Upper lobe of left lung (tissue), 6 donors: Measurements from ENCODE around the gene GABBR2. TPM values are rescaled to one million over a fixed set of nuclear protein-coding genes. Genes with fewer than 3 reads are reported as not detected.

Source experiments
- ATAC-seq, 2 donors: fragments of 200-7000 bp; cut with Tn5 transposase; one replicate each; pipeline ENCODE4 v1.9.1; 2022; ENCODE audit warnings: mild to moderate bottlenecking in 2 of 2, moderate library complexity in 2 of 2; ENCODE audit not compliant: low FRiP score in 2 of 2
- DNase-seq, 2 donors: peaks; one replicate each; pipeline ENCODE4 v3.0.0-alpha.2; 2019 to 2020
- H3K27ac ChIP-seq, 4 donors: fragments of 200-600 bp; sonication (generic); one replicate each; pipeline ENCODE4 v1.5.1; 2016 to 2019
- H3K27me3 ChIP-seq, 4 donors: fragments of 200-600 bp; sonication (generic); one replicate each; pipeline ENCODE4 v1.5.1; 2017 to 2019
- H3K36me3 ChIP-seq, 4 donors: fragments of 200-600 bp; sonication (generic); one replicate each; pipeline ENCODE4 v1.5.1; 2016 to 2019
- H3K4me1 ChIP-seq, 4 donors: fragments of 200-600 bp; sonication (generic); one replicate each; pipeline ENCODE4 v1.5.1; 2018 to 2019
- H3K4me3 ChIP-seq, 4 donors: fragments of 200-600 bp; sonication (generic); one replicate each; pipeline ENCODE4 v1.5.1; 2017 to 2019; ENCODE audit warnings: mild to moderate bottlenecking in 2 of 4, moderate library complexity in 1 of 4
- H3K9me3 ChIP-seq, 4 donors: fragments of 200-600 bp; sonication (generic); one replicate each; pipeline ENCODE4 v1.5.1; 2018 to 2019
- EP300 ChIP-seq, 4 donors: sonication (generic); formaldehyde crosslinking; IDR thresholded peaks; one replicate each; pipeline ENCODE4 v1.5.1; 2017; ENCODE audit warnings: antibody characterized with exemption in 4 of 4, control low read depth in 2 of 4
- POLR2A ChIP-seq, 4 donors: fragments of 450-650 bp; IDR thresholded peaks; one replicate each; pipeline ENCODE4 v1.5.1; 2016 to 2017; ENCODE audit warnings: antibody characterized with exemption in 4 of 4, mild to moderate bottlenecking in 2 of 4
- POLR2AphosphoS5 ChIP-seq, 2 donors: sonication (generic); formaldehyde crosslinking; IDR thresholded peaks; one replicate each; pipeline ENCODE4 v1.5.1; 2017; ENCODE audit warnings: antibody characterized with exemption in 2 of 2
- WGBS, 2 donors: methylation state at CpG; one replicate each; pipeline ENCODE4 v1.1.5; 2017 to 2018; 5-methylcytosine and 5-hydroxymethylcytosine counted together
- total RNA-seq, 6 donors: library from RNA; depleted of rRNA in 4 of 6; stranded (reverse); fragments of >200 nt in 4 of 6; gene quantifications; one replicate each; pipeline versions ENCODE4 v1.1.0 to v1.2.1, GENCODE V29; 2016 to 2021
- TF ChIP-seq, protein P1 (sequence below), 6 experiments: fragments of 450-650 bp in 4 of 6; fragments of 200-600 bp in 2 of 6; sonication (generic) in 2 of 6; IDR thresholded peaks; one replicate each; pipeline ENCODE4 v1.5.1; 2016 to 2019; ENCODE audit warnings: antibody characterized with exemption in 6 of 6
- donor health status: DM: no; HTN: no; CAD: no; lungs with moderate emphysema.
- donor health status: DM: no; HTN: yes; CAD: no; lungs with severe emphysema.

GABBR2 gene
- total RNA-seq, 6 donors from 2014 or later, result 0.15 to 1.00 (median 0.81) TPM; not detected in 1

GRCh38 chr9:98457726-98458370, 250.9 kb downstream of the GABBR2 start:
- TF ChIP-seq EP300 (IDR thresholded peaks at IDR 0.05) (no peak), POLR2AphosphoS5 (IDR thresholded peaks at IDR 0.05) (no peak), POLR2A (IDR thresholded peaks at IDR 0.05) (no peak)
- TF ChIP-seq, protein P1, sequence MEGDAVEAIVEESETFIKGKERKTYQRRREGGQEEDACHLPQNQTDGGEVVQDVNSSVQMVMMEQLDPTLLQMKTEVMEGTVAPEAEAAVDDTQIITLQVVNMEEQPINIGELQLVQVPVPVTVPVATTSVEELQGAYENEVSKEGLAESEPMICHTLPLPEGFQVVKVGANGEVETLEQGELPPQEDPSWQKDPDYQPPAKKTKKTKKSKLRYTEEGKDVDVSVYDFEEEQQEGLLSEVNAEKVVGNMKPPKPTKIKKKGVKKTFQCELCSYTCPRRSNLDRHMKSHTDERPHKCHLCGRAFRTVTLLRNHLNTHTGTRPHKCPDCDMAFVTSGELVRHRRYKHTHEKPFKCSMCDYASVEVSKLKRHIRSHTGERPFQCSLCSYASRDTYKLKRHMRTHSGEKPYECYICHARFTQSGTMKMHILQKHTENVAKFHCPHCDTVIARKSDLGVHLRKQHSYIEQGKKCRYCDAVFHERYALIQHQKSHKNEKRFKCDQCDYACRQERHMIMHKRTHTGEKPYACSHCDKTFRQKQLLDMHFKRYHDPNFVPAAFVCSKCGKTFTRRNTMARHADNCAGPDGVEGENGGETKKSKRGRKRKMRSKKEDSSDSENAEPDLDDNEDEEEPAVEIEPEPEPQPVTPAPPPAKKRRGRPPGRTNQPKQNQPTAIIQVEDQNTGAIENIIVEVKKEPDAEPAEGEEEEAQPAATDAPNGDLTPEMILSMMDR (IDR thresholded peaks at IDR 0.05), result no peak
- ATAC-seq (no peak), DNase-seq (no peak)
- Histone ChIP-seq H3K36me3 (no peaks in the 10 kb centered on the region), H3K4me3 (no peak overlapping the region), H3K4me1 (no peaks in the 10 kb centered on the region), H3K27ac (no peak overlapping the region), H3K27me3 (no peaks in the 10 kb centered on the region), H3K9me3 (peaks cover 12 to 22% (median 16%) of the 10 kb centered on the region in 4 donors)
- 60 to 80% methylated on average over 8 to 9 of the region's 9 CpGs for WGBS, 2 donors

DNA sequence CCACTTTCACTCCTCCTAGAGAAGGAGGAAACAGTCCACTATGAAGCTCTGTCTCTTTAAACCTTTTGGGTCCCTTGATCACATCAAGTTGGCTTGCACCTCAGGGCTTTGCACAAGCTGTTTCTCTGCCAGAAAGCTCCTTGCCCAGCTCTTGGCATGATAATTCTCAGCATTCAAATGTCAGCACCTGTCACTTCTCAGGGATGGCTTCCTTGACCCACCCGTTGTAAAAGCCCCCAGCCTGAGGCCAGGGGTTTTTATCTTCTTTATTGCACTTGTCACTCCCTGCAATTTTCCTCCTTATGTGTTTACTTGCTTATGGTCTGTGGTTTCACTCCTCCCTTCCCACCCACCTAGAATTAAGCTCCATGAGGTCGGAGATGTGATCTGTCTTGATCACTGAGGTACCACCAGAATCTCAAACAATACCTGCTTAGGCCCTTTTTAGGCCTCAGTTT, 252.6 kb downstream of the GABBR2 start:
- WGBS, 2 donors, result 46 to 52% methylated on average over 2 of the region's 2 CpGs
- TF ChIP-seq POLR2AphosphoS5 (IDR thresholded peaks at IDR 0.05) (no peak), EP300 (IDR thresholded peaks at IDR 0.05) (no peak), POLR2A (IDR thresholded peaks at IDR 0.05) (no peak)
- TF ChIP-seq, protein P1 (IDR thresholded peaks at IDR 0.05), result no peak

GRCh38 chr9:98455256-98456155, 253.2 kb downstream of the GABBR2 start:
- Histone ChIP-seq H3K27ac (no peak overlapping the region), H3K4me3 (no peak overlapping the region), H3K27me3 (no peaks in the 10 kb centered on the region), H3K36me3 (no peaks in the 10 kb centered on the region), H3K9me3 (peaks cover 6 to 10% (median 7%) of the 10 kb centered on the region in 4 donors), H3K4me1 (no peaks in the 10 kb centered on the region)
- WGBS, 2 donors, result 76 to 77% methylated on average over 11 to 12 of the region's 12 CpGs
- DNase-seq (no peak), ATAC-seq (peak in 1 of 2 donors; percentile 64)
- no peak for TF ChIP-seq EP300 (IDR thresholded peaks at IDR 0.05)
- TF ChIP-seq, protein P1 (IDR thresholded peaks at IDR 0.05), result no peak
- TF ChIP-seq POLR2A (IDR thresholded peaks at IDR 0.05), result no peak
- TF ChIP-seq POLR2AphosphoS5 (IDR thresholded peaks at IDR 0.05), result no peak

More for the DNA sequence above, 252.6 kb downstream of the GABBR2 start:
- H3K9me3 ChIP-seq, result peaks cover 12 to 16% (median 12%) of the 10 kb centered on the region in 4 donors
- H3K27ac ChIP-seq, result no peak overlapping the region
- DNase-seq (no peak), ATAC-seq (no peak)
- no peak overlapping the region for H3K4me3 ChIP-seq
- no peaks in the 10 kb centered on the region for H3K27me3 ChIP-seq
- H3K4me1 ChIP-seq, result no peaks in the 10 kb centered on the region
- H3K36me3 ChIP-seq, result no peaks in the 10 kb centered on the region

DNA sequence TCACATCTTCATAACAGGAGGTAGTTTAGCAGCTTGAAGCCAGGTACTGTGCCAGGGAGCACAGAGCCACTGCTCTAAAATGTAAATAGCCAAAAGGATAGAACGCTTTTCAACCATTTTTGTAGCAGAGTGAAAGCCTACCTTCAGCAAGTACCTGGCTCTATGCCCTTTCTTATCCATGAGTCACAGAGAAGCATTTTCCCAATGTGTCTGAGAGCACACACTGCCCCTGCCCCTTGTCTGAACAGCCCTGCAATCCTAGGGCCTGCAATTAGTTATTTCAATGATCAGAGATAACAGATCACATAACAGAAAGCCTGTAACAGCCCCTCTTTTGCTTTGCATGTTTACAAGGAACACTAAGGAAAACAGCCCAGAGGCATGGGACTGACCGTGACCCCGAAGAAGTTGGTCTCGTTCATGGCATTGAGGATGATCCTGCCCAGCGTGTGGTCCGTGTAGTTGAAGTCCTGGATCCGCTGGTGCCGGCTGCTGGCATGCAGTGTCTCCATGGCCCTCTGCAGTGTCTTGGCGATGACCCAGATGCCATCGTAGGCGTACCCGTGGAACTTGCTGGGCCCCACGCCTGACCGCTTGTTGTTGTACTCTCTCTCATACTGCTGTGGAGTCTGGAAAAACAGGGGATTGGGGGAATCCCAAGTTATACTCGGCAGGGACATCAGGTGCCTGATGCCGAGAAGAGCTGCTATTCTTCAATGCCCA, 255.0 kb downstream of the GABBR2 start:
- no peak overlapping the region for H3K4me3 ChIP-seq
- TF ChIP-seq EP300 (IDR thresholded peaks at IDR 0.05) (no peak), POLR2AphosphoS5 (IDR thresholded peaks at IDR 0.05) (no peak), POLR2A (IDR thresholded peaks at IDR 0.05) (no peak)
- TF ChIP-seq, protein P1 (IDR thresholded peaks at IDR 0.05), result no peak
- no peaks in the 10 kb centered on the region for H3K27me3 ChIP-seq
- H3K9me3 ChIP-seq, result no peaks in the 10 kb centered on the region
- DNase-seq, result peak in 1 of 2 donors; percentile 42
- no peaks in the 10 kb centered on the region for H3K4me1 ChIP-seq
- WGBS, 2 donors, result 80 to 94% methylated on average over 13 to 16 of the region's 16 CpGs
- no peak for ATAC-seq
- H3K36me3 ChIP-seq, result no peaks in the 10 kb centered on the region
- H3K27ac ChIP-seq, result no peak overlapping the region
